ENCODE data around the gene ZHX3.

ZHX3 gene

DNA sequence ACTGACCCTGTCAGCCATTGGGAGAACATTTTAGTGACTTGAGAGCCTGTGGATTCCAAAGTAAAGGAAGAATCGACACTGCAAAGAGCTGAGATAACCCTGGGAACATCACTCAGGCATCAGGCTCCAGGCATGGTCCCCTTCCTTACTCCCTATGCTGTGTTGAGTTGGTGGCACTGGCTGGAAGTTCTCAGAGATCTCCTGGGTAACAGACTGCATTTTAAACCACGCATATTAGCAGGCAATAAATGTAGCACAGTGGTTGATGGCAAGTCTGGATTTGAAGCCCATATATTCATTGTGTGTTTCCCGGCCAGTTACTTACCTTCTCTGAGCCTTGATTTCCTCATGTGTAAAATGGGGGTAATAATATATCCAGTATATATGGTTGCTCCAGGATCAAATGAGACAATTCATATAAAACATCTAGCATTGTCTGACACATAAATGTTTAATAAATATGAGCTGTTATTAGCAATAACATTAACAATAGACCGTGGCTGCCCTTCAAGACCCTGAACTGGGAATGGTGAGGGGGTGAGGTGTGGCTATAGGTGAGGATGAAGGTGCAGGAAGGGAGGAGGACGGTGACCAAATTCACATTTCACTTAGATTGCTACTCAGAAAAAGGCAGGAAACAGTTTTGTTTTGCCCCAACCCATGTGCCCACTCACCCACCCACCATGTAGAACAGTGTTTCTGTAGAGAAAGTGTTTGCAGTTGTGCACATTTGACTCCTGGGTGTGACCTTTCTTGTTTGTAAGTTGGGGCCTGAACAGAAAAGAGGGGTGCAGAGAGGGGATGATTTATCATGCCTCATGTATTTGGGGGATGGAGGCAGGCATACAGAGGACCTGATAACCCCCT is 178.1 kb downstream of the ZHX3 start:
- no peak overlapping the region for H3K4me3 ChIP-seq (ENCODE audit: low read depth, low read length)
- DNase-seq (ENCODE audit: low read depth) = no peak
- TF ChIP-seq, protein P1, sequence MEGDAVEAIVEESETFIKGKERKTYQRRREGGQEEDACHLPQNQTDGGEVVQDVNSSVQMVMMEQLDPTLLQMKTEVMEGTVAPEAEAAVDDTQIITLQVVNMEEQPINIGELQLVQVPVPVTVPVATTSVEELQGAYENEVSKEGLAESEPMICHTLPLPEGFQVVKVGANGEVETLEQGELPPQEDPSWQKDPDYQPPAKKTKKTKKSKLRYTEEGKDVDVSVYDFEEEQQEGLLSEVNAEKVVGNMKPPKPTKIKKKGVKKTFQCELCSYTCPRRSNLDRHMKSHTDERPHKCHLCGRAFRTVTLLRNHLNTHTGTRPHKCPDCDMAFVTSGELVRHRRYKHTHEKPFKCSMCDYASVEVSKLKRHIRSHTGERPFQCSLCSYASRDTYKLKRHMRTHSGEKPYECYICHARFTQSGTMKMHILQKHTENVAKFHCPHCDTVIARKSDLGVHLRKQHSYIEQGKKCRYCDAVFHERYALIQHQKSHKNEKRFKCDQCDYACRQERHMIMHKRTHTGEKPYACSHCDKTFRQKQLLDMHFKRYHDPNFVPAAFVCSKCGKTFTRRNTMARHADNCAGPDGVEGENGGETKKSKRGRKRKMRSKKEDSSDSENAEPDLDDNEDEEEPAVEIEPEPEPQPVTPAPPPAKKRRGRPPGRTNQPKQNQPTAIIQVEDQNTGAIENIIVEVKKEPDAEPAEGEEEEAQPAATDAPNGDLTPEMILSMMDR (IDR thresholded peaks at IDR 0.05; ENCODE audit: low read depth, low read length) = no peak
- TF ChIP-seq, protein P2, sequence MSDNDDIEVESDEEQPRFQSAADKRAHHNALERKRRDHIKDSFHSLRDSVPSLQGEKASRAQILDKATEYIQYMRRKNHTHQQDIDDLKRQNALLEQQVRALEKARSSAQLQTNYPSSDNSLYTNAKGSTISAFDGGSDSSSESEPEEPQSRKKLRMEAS (IDR thresholded peaks at IDR 0.05; ENCODE audit: low read depth, low read length) = no peak
- no peak for TF ChIP-seq MYC (IDR thresholded peaks at IDR 0.05; ENCODE audit: low read depth, low read length)
- no peak for TF ChIP-seq POLR2A (IDR thresholded peaks at IDR 0.05; ENCODE audit: extremely low read depth, insufficient read length)

DNA sequence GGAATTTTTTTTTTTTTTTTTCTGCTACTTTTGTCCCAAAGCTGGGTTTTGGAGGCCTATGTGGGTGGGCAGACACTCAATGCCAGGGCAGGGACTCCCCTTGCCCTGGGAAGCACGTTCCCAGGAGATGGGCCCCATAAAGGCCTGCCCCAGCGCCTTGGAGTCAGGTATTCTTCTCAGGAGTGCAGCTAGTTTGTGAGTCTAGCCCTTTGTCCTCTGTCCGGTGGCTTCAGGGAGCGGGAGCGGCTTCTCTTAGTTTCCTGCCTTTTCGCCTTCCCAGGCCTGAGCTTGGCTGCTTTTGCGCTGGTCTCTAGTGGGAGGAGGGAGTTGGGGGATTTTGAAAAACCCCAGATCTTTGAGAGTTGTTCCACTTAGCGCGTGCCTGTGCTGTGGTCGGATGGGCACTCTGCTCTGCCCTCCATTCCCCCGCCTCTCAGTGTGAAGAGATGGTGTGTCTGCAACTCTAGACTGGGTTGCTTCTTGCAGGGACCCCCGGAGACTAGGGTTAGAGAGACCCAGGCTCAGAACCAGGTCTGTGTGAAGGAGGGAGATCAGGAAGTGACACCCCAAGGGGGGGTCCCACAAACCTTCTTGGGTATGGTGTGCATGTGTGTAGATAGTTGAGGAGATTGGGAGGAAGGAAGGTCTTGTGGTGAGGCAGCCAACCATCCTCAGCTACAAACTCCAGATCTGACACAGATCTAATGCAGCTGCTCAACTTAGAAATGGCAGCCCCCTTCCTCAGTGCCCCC is 178.9 kb downstream of the ZHX3 start:
- no peak for TF ChIP-seq POLR2A (IDR thresholded peaks at IDR 0.05; ENCODE audit: extremely low read depth, insufficient read length)
- TF ChIP-seq, protein P1 (IDR thresholded peaks at IDR 0.05; ENCODE audit: low read depth, low read length) = no peak
- TF ChIP-seq, protein P2 (IDR thresholded peaks at IDR 0.05; ENCODE audit: low read depth, low read length) = no peak
- no peak for TF ChIP-seq MYC (IDR thresholded peaks at IDR 0.05; ENCODE audit: low read depth, low read length)
- DNase-seq (ENCODE audit: low read depth) = no peak
- peak overlapping the region; percentile 30 for H3K4me3 ChIP-seq (ENCODE audit: low read depth, low read length)

DNA sequence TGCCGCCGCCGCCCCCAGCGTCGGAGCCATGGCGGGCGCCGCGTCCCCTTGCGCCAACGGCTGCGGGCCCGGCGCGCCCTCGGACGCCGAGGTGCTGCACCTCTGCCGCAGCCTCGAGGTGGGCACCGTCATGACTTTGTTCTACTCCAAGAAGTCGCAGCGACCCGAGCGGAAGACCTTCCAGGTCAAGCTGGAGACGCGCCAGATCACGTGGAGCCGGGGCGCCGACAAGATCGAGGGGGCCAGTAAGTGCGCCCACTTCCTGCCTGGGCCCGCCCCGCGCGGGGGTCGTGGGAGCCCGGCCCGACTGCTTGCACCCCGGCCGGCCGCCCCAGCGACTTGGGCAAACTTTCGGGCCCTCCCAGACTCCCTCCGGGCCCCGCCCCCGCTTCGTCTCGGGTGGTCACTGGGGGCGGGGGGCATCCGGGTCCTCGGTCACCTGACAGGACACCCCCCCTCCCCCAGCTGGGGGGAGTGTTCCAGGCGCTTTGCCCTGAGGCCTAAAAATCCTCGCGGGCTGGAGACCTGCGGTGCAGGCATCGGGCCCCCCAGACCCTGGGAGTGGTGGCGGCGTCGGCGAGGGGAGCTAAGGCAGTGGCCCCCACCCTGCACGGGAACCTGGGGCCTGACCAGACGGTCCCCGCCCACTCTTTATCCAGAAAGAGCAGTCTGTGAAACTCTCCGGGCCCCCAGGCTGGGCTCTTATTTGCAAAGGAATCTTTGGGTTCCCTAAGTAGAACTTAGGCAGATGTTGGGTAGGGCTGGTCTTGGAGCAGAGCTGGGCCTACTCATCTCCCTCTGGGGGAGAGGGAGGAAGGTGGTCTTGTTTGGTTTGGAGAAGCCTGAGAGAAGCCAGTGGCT is 179.7 kb downstream of the ZHX3 start:
- H3K4me3 ChIP-seq (ENCODE audit: low read depth, low read length) = peak overlapping the region; percentile 49
- no peak for DNase-seq (ENCODE audit: low read depth)
- TF ChIP-seq, protein P2 (IDR thresholded peaks at IDR 0.05; ENCODE audit: low read depth, low read length) = peak; percentile 58; the same call in 1 of the 2 replicates
- no peak for TF ChIP-seq POLR2A (IDR thresholded peaks at IDR 0.05; ENCODE audit: extremely low read depth, insufficient read length)

DNA sequence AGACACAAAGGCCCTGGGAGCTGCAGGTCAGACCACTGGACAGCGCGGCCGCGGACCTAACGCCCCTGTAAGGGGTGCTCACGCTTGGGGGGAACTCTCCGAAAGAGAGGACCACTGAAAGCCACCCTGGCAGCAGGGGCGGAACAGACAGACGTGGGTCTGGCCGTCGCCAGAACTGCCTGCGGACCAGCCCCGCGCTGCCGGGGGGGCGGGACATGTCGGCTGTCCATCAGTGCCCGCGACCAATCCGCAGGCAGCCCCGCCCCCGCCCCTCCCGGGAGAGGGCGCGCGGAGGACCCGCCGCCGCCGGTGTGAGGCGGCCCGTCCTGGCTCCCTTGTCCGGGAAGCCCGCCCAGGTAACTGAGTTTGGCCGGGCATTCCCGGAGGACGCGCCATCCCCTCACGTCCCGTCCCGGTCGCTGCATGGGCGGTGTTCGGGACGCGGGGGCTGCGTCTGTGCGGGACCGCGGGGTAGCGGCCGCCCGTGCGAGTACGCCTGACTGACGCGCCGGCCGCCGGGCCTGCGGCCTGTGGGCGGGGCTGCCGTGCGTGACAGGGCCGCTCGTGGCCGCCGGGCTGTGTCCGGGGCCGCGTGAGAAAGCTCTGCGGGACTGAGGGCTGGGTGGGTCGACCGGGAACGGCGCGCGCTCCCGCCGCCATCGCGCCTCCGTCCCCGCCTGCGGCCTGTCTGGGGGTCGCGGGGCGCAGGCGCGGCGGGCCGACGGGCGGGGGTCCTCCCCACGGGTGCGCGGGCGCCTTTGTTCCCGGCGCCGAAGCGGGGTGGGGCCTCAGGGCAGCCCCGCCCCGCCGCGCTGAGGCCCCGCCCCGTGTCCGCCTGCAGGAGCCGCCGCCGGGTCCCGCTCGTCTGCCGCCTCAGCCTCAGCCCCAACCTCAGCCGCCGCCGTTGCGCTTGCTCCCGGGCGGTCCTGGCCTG is 180.6 kb downstream of the ZHX3 start, which contains the start of gene PLCG1:
PLCG1 (plus strand) TSS at position 864 of the 934 bp plus-strand sequence. CDS start 99 bp downstream, outside the sequence.
- peak; percentile 82 for DNase-seq (ENCODE audit: low read depth)
- peak within 1 kb of the TSS; percentile 49 for H3K4me3 ChIP-seq (ENCODE audit: low read depth, low read length)
- TF ChIP-seq MYC (IDR thresholded peaks at IDR 0.05; ENCODE audit: low read depth, low read length) (peak; percentile 63), POLR2A (IDR thresholded peaks at IDR 0.05; ENCODE audit: extremely low read depth, insufficient read length) (peak; percentile 44)
- TF ChIP-seq, protein P2 (IDR thresholded peaks at IDR 0.05; ENCODE audit: low read depth, low read length) = no peak; the same call in 1 of the 2 replicates
- TF ChIP-seq, protein P1 (IDR thresholded peaks at IDR 0.05; ENCODE audit: low read depth, low read length) = no peak

DNA sequence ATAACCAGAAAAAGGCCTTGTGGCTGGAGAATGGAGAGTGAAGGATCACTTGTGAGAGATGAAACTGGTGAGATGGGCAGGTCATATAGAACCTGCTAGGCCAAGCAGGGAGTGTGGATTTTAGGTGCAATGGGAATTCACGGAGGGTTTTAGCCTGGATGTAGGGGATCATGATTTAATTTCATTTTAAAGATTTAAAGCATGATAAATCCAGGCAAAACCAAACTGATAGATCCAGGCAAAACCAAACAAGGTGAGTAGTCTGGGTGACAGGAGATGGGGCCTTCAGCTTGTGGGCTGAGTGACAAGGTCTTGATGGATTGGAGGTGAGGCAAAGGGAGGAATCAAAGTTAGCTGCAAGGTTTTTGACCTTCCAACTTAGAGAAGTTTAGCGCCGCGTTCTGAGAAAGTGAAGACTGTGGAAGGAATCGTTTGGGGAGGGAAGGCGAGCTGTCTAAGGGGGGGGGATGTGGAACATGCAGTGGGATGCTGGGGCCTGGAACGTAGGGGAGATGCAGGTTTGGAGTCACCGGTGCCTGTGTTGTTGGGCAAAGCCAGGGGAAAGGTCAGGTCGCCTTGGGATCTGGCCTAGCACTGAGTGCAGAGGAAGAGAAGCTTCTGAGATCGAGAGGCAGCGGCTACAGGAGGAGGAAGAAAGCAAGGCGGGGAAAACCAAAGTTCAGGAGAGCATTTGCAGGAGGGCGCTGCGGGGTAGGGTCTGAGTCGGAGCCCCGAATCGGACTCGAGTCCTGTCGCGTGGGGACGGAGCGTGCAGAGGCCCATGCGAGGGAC is 181.4 kb downstream of the ZHX3 start:
- H3K4me3 ChIP-seq (ENCODE audit: low read depth, low read length) = no peak overlapping the region
- DNase-seq (ENCODE audit: low read depth) = no peak
- TF ChIP-seq MYC (IDR thresholded peaks at IDR 0.05; ENCODE audit: low read depth, low read length) = no peak
- TF ChIP-seq, protein P2 (IDR thresholded peaks at IDR 0.05; ENCODE audit: low read depth, low read length) = no peak
- no peak for TF ChIP-seq POLR2A (IDR thresholded peaks at IDR 0.05; ENCODE audit: extremely low read depth, insufficient read length)
- TF ChIP-seq, protein P1 (IDR thresholded peaks at IDR 0.05; ENCODE audit: low read depth, low read length) = no peak
